Measurements from ENCODE around the gene GHITM.
"Not testable (repeated sequence)": the region's sequence is repeated elsewhere in the genome, so short reads cannot be mapped to it uniquely, and the experiment has no call there.

GHITM gene

DNA sequence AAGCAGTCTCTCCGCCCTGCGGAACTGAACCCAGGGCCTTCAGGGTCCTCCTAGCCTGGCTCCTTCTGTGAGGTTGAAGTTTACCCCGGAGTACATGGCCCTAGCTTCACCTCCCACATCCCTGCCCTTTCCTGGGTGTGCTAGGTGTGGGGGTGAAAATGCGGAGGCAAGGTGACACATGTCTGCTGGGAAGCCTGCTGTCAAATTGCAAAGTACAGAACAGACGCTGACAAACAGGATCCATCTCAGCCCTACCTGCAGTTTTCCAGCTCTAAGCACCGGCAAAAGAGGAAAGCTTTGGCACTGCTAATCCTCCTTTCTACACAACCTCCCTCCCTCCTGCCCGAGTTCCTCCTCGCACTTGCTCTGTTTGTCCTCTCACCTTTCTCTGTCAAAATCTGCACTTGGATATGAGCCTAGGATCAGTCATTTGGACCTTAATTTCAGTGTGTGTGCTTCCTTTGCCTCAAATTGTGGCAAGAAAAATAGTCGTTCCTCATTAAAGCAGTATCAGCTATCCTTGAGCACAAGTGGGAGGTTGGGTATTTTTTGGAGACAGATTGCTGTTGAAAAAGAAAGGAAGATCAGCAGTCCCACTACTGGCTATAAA is 19.9 kb downstream of the GHITM start:
- H3K4me3 ChIP-seq (ENCODE audit: low read depth, low read length): no peak overlapping the region
- TF ChIP-seq, protein P1, sequence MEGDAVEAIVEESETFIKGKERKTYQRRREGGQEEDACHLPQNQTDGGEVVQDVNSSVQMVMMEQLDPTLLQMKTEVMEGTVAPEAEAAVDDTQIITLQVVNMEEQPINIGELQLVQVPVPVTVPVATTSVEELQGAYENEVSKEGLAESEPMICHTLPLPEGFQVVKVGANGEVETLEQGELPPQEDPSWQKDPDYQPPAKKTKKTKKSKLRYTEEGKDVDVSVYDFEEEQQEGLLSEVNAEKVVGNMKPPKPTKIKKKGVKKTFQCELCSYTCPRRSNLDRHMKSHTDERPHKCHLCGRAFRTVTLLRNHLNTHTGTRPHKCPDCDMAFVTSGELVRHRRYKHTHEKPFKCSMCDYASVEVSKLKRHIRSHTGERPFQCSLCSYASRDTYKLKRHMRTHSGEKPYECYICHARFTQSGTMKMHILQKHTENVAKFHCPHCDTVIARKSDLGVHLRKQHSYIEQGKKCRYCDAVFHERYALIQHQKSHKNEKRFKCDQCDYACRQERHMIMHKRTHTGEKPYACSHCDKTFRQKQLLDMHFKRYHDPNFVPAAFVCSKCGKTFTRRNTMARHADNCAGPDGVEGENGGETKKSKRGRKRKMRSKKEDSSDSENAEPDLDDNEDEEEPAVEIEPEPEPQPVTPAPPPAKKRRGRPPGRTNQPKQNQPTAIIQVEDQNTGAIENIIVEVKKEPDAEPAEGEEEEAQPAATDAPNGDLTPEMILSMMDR (IDR thresholded peaks at IDR 0.05; ENCODE audit: low read depth, low read length): no peak
- in situ Hi-C loops (cut with HindIII; ENCODE audit: low sequenced_read_pairs): no loop called here
- no peak for DNase-seq (ENCODE audit: low read depth, low spot score)

GRCh38 chr10:84160663-84161362 is 21.5 kb downstream of the GHITM start:
- TF ChIP-seq, protein P1 (IDR thresholded peaks at IDR 0.05; ENCODE audit: low read depth, low read length): no peak
- DNase-seq (ENCODE audit: low read depth, low spot score): no peak
- in situ Hi-C loops (cut with HindIII; ENCODE audit: low sequenced_read_pairs): no loop called here
- no peak overlapping the region for H3K4me3 ChIP-seq (ENCODE audit: low read depth, low read length)

- H3K4me3 ChIP-seq (ENCODE audit: low read depth, low read length): no peak overlapping the region
- DNase-seq (ENCODE audit: low read depth, low spot score): no peak
- in situ Hi-C loops (cut with HindIII; ENCODE audit: low sequenced_read_pairs): no loop called here
- TF ChIP-seq, protein P1 (IDR thresholded peaks at IDR 0.05; ENCODE audit: low read depth, low read length): no peak
These were observed 24.7 kb downstream of the GHITM start for GRCh38 chr10:84163996-84164395.

GRCh38 chr10:84164442-84164841 is 25.1 kb downstream of the GHITM start:
- DNase-seq (ENCODE audit: low read depth, low spot score): no peak
- TF ChIP-seq, protein P1 (IDR thresholded peaks at IDR 0.05; ENCODE audit: low read depth, low read length): no peak
- H3K4me3 ChIP-seq (ENCODE audit: low read depth, low read length): no peak overlapping the region
- in situ Hi-C loops (cut with HindIII; ENCODE audit: low sequenced_read_pairs): no loop called here

- TF ChIP-seq, protein P1 (IDR thresholded peaks at IDR 0.05; ENCODE audit: low read depth, low read length): no peak
- H3K4me3 ChIP-seq (ENCODE audit: low read depth, low read length): no peak overlapping the region
- in situ Hi-C loops (cut with HindIII; ENCODE audit: low sequenced_read_pairs): no loop called here
- DNase-seq (ENCODE audit: low read depth, low spot score): no peak
These were observed 27.4 kb downstream of the GHITM start for GRCh38 chr10:84166620-84167288.

GRCh38 chr10:84167289-84167653 is 28.0 kb downstream of the GHITM start:
- H3K4me3 ChIP-seq (ENCODE audit: low read depth, low read length); DNase-seq (ENCODE audit: low read depth, low spot score); in situ Hi-C loops (cut with HindIII; ENCODE audit: low sequenced_read_pairs): not testable (repeated sequence)

GRCh38 chr10:84168382-84168781 is 29.1 kb downstream of the GHITM start:
- DNase-seq (ENCODE audit: low read depth, low spot score); H3K4me3 ChIP-seq (ENCODE audit: low read depth, low read length); in situ Hi-C loops (cut with HindIII; ENCODE audit: low sequenced_read_pairs): not testable (repeated sequence)

DNA sequence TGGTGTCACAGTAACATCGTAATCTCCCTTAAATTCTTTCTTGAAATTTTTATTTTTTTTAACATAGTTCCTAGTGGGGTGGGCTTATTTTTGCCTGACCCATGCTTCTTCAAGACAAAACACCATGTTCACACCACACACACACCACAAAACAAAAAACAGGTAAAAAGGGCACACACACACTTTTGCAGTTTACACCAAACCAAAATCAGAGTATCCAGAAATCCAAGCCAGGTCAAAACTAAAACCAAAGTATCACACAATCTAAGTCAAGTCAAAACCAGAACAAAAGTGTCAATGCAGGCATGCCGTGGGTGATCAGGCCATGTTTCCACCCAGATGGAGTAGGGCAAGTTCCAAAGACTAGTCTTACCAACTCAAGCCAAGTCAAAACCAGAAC is 31.9 kb downstream of the GHITM start:
- DNase-seq (ENCODE audit: low read depth, low spot score); in situ Hi-C loops (cut with HindIII; ENCODE audit: low sequenced_read_pairs); H3K4me3 ChIP-seq (ENCODE audit: low read depth, low read length): not testable (repeated sequence)

GRCh38 chr10:84171700-84172466 is 32.6 kb downstream of the GHITM start:
- DNase-seq (ENCODE audit: low read depth, low spot score); in situ Hi-C loops (cut with HindIII; ENCODE audit: low sequenced_read_pairs); H3K4me3 ChIP-seq (ENCODE audit: low read depth, low read length): not testable (repeated sequence)

All from astrocyte of the spinal cord (primary cell).